Suppressor macrophage treated with lipopolysaccharide for 1 hour (primary cell): ENCODE measurements around the gene UCK1.

Experiments used
- DNase-seq, 3 donors: peaks; one replicate each; pipeline ENCODE4 v3.0.0-alpha.2; 2020 to 2022

The UCK1 gene

DNA sequence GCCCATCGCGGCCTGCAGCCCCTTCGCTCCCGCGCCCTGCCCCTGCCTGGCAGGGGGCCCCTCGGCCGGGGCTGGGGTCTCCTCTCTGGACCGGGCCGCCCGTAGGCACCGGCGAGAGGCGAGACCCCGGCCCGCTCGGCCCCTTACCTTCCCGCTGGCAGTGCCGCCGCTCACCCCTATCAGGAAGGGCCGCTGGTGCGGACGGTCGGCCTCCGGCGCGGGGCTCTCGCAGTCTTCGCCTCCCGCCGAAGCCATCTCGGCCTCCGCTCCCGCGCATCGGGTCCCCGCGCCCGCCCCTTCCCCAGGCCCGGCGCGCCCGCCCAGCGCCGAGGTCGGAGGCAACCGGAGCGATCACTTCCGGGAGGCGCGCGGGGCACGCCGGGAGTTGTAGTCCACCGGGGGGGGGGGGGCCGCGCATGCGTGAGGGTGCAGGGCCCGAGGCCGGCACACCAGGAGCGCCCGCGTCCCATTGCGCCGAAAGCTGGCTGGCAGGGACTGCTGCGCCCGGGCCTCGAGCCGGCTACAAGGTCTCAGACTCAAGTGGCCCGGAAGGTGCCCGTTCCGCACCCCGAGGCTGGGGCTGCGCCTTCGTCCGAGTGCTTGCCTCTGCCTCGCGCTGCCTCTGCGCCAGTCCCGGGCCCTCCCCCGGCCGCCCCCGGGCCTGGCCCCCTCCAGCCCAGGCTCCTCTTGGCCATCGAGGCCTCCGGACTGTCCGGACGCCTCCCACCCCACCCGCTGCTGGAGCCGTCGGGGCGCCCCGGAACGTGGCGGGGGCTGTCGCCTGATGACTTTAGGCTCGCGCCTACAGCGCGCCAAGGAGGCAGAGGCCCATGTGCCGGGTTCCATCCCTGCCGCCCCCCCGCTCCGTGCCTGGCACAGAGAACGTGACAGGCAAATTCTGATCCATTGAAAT lies at the start of gene UCK1:
Gene UCK1, minus strand, starts transcription at position 344 of the 913 bp plus-strand sequence. Its CDS starts 89 bp downstream, at position 255.
- DNase-seq: peak; percentile 88 to 94 (median 89)

DNA sequence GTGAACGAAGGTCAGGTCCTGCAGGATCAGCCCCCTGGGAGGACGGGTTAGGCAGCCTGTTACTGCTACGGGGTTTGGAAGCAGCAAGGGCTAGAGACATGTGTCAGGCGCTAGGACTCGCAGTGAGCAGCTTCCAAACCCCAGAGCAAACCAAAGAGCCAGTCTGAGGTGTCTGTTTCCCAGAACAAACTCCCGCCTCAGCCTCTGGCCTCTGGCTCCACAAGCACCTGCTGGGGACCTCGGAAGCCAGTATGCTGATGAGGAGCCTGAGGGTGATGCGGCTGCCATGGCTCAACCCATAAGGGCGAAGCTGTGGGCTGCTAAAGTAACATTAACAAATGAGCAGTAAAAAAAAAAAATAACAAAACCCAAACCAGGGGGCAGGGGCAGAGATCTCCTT lies 49.3 kb upstream of the UCK1 start:
- no peak for DNase-seq

- DNase-seq: no peak
Observed at GRCh38 chr9:131579789-131580211, 48.7 kb upstream of the UCK1 start.

DNA sequence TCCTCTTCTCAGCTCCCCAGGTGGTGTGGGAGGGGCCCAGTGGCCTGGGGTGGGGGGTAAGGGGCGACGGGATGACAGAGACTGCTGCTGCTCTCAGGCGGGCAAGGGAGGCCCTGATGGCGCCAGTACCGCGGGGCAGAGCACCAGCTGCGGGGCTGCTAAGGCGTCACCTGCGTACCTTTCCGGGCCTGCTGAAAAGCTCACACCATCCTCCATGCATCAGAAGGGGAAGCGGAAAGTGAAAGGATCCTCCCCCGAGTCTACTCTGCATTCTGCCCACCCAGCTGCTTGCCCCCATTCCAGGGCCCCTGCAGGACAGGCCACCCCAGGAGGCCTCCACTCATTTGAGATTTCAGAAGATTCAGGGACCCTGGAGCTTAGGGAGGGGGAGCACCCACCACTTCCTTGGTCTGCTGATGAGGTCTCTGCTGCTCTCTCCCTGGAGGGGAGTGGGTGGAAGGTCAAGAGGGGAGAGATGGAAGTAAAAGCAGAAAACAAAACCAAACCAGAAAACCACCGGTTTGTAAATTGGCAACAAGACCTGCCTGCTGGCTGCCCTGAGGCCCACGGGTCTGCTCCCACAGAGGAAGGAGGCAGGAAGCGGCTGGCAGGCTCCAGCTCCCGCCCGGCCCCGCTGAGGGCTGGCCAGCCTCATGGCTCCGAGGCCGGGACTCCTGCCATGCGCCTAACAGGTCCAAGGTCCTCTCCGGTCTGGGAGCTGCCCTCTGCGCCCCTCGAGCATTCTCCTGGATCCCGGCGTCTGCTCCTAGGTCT lies 47.9 kb upstream of the UCK1 start:
- peak in 2 of 3 donors; percentile 45 to 50 for DNase-seq

- DNase-seq: no peak
Observed at GRCh38 chr9:131578021-131578420, 47.0 kb upstream of the UCK1 start.

GRCh38 chr9:131577005-131578000 lies 46.2 kb upstream of the UCK1 start:
- DNase-seq: no peak

DNA sequence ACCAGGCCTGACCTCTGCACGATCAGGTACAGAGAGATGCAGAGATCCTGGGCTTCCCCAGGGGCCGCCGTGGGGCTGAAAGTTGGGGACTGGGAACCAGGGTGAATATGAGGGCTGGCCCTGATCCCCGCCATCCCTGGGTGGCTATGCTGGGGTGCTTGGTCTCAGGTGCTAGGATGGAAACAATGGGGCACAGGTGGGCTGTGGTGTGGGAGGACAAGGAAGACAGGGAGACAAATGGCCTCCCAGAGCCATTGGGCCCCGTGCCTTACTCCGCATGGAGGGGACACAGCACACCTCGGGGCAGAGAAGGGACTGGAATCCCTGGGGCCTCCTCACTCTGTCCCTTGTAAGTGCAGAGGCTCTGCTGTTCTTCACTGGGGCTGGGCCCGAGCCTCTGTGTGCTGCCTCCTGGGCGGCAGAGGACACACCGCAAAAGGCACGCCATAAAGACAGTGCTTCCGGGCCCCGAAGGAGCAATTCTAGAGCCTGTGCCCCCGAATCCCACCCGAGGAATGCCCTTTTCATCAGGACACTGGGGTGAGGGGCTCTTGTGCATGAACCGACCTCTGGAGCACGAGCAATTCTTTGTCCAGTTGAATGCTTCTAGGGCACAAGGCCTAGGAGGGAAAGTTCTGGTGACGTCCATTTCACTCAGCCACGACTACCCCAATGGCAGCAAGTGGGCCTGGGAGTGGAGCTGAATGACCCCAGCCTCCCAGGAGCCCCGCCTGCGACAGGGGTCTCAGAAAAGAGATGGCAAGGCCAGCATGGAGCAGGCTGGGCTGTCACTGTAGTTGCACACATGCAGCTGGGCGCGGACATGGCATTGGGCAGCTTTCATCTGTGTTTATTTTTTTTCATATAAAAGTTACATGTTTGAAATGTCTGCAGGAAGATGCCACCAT lies 45.1 kb upstream of the UCK1 start:
- DNase-seq: no peak

DNA sequence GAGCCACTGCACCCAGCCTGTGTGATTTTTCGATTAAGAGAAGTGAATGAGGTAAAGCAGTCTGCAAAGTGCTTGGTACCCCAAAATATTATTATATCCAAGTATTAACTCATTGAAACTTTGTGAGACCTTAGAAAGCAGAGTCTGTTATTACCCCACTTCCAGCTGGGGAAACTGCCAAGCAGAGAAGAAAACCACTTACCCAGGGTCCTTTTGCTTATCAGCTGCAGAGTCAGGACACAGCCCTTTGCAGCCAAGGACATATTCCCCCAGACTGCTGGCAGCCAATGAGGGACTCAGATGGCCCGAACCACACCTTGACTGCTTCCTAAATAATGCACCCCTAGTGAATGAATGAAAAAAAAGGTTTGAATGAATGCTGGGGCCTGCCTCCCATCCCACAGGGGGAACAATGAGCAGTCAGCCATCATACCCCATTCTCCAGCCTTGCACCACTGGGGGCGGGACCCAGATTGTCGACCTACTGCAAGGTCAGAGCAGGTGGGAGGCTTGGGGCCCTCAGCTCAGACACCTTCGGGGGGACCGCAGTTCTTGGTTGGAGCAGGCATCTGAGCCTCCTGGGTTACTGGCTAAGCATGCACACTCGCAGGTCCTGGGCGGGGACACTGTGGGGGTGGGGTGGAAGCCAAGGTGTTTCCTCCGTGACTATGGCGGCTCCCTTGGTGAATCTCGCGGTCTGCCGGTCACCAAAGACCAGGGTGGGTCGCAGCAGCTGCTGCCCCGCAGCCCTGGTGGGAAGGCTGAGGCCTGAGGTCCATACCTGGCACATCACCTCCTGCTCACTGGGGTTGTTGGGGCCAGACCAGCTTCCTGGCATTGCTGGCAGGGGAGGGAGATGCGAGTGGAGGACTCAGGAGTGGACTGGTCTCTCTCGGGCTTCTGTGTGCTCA lies 43.9 kb upstream of the UCK1 start:
- DNase-seq: no peak

DNA sequence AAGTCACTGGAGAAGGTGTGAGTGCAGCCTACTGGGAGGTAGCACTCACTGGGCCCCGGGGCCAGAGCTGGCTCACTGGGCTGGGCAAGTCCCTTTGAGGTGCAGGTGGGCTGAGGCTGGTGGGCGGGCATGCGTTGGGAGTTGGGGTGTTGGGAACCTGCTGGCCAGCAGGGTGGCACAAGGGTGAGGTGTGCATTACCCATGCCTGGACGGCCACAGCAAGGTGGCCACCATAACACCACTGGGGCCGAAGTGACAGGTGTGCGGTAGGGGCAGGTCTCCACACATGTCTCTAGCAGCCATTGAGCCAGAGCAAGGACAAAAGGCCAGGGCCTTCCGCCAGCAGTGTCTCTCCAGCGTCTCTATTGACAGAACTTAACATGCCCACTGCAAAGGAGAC lies 36.8 kb upstream of the UCK1 start:
- no peak for DNase-seq

DNA sequence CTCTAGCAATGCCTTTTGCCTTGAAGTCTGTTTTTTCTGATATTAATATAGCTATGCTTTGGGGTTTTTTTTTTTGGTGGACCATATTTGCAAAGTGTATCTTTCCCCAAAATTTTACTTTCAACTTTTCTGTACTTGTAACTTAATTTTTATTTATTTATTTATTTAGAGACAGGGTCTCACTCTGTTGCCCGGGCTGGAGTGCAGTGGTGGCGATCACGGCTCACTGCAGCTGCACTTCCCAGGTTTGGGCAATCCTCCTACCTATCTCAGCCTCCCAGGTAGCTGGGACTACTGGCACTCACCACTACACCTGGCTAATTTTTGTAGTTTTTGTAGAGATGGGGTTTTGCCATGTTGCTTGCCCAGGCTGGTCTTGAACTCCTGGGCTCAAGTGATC lies 35.1 kb upstream of the UCK1 start:
- DNase-seq: no peak

DNA sequence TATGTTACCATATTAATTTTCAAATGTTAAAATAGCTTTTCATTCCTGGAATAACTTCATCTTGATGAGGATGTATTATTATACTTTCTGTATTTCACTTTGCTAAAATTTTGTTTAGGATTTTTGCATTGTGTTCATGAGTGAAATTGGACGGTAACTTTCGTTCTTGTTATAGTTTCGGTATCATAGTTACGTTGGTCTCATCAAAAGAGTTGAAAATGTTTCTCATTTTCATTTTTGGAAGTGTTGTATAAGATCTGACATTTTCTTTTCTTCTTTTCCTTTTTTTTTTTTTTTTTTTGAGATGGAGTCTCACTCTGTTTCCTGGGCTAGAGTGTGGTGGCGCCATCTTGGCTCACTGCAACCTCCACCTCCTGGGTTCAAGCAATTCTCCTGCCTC lies 34.3 kb upstream of the UCK1 start:
- DNase-seq: no peak

DNA sequence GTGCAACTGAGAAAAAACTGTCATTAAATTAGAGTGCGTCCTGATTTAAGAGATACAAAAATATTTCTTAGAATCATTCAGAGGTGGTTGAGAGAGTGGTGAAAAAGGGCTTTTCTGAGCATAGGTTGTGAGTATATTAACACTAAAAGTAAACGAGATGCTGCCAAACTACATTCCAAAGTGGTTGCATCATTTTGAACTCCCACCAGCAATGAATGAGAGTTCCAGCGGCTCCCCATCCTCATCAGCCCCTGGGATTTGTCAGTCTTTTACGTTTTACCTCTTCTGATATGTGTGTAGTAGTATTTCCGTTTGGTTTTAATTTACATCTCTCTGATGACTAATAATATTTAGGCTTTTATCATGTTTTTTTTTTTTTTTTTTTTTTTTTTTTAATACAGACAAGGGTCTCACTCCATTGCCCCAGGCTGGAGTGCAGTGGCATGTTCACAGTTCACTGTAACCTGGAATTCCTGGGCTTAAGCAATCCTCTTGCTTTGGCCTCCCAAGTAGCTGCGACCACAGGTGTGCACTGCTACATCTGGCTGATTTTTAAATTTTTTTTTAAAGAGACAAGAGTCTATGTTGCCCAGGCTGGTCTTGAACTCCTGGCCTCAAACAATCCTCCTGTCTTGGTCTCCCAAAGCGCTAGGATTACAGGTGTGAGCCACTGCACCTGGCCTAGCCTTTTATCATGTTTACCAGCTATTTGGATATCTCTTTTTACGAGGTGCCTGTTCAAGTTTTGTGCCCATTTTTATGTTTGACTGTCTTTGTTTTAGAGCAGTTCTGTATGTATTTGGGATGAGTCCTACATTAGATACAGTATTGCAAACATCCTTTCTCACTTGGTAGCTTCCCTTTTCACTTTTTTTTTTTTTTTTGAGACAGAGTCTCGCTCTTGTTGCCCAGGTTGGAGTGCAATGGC lies 31.2 kb upstream of the UCK1 start:
- DNase-seq: no peak

GRCh38 chr9:131559421-131560000 lies 28.4 kb upstream of the UCK1 start:
- DNase-seq: peak; percentile 48 to 62 (median 58)

- DNase-seq: no peak
Observed at GRCh38 chr9:131557855-131558548, 26.9 kb upstream of the UCK1 start.

DNA sequence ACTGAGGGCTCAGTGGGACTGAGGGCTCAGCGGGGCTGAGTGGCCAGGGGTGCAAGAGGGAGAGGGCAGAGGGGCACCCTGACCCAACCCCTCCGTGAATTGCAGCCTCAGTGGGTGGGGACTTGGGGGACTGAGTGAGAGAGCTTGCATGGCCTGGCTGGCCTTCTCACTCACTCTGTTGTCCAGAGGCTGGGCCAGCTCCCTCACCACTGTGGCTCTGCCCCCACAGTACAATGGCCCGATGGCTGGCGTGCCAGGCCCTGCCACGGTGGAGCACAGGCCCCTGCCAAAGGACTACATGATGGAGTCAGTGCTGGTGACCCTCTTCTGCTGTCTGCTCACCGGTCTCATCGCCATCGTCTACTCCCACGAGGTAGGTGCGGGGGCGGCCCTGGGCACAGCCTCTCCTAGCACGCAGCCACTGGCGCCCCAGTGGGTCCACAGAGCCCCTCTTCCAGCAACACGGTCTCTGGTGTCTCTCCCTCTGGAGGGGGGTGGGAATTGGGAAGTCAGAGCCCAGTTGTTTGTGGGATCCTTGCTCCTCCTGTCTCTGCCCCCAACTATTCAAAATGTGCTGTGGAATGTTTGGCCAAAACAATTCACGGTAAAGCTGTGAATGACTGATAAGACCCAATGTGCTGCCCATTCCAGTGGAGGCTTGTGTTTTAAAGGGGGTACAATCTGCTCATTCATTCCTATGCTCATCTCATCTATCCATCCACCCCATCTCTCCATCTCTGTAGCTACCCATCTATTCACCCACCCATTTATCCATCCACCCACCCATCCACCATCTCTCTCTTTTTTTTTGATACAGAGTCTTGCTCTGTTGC lies 25.0 kb upstream of the UCK1 start:
- no peak for DNase-seq

- peak in 2 of 3 donors; percentile 37 to 46 for DNase-seq
Observed at GRCh38 chr9:131554843-131555351, 23.8 kb upstream of the UCK1 start.
